ENCODE measurements around the gene STIM2. TPM values are rescaled to one million over a fixed set of nuclear protein-coding genes. Genes with fewer than 3 reads are reported as not detected.

Gene STIM2
- total RNA-seq, 2 donors from 2014 or later = 23.2 to 24.5 TPM

DNA sequence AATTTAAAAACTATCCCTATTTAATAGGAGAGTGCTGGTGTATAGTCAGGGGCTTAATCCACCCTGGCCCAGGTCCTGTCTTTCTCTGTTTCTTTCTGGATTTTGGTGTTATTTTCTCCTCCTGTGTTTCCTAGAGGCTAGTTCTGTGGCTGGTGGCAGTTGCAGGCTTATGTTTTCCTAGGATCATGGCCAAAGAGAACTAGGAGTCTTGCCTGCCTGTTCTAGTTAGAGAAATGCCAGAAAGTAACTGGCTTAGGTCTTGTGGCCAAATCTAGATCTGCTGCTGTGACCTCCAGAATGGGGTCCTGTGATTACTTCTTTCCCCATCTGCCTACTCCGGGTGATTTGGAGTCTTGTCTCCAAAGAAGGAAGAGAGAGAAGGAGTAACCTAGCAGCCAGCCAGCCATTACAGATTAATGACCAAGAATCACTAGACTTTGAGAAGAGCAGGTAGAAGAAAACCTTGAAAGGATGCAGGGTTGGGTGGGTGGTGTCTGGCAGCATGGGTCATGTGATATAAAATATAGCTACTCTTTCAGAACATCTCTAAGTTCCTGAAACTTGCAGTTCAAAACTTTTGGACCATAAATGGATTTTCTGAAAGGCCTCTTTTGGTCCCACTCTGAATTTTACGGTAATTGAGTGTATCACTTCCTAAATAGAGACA is 117.9 kb downstream of the STIM2 start:
- H3K4me1 Mint-ChIP-seq = peaks cover 6% of the 10 kb centered on the region

DNA sequence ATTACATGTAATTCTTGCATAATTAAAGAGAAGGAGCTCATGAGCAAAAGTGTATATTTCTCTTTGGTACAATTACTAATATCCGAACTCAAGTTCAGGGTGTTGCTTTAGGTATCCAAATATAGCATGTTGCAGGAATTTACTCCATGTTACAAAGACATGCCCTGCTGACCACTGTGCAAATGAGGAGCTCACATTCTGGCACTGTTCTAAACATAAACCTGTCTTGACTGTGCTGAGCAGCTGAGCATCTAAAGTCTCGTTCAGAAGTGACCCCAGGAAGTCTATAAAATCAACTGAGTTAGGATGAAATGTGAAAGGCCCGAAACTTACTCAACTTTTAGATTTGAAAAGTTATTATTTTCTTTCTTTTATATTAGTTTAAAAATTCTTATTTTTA is 124.3 kb downstream of the STIM2 start:
- Mint-ChIP-seq H3K27me3 (ENCODE audit: insufficient read depth) (peaks cover 11% of the 10 kb centered on the region), H3K27ac (no peak overlapping the region), H3K36me3 (ENCODE audit: low read depth) (no peaks in the 10 kb centered on the region), H3K4me3 (no peak overlapping the region), H3K4me1 (peaks cover 12% of the 10 kb centered on the region), H3K9me3 (no peaks in the 10 kb centered on the region)
- DNase-seq = no peak
- Histone ChIP-seq H3K4me3 (ENCODE audit: low read length) (no peak overlapping the region), H3K27me3 (ENCODE audit: control insufficient read depth, insufficient read depth, low read length, poor library complexity, severe bottlenecking) (peaks cover 37% of the 10 kb centered on the region), H3K9me3 (ENCODE audit: control insufficient read depth, low read length) (no peaks in the 10 kb centered on the region), H3K9ac (ENCODE audit: extremely low read depth, low read length, poor library complexity, severe bottlenecking) (no peak overlapping the region), H3K36me3 (ENCODE audit: control insufficient read depth, insufficient read depth, low read length) (no peaks in the 10 kb centered on the region), H3K27ac (ENCODE audit: low read depth, low read length) (no peak overlapping the region), H3K4me1 (ENCODE audit: control insufficient read depth, insufficient read depth, low read length) (no peaks in the 10 kb centered on the region)
- 86 to 96% methylated on average over 1 to 2 of the region's 3 CpGs for WGBS, 2 experiments (ENCODE audit: insufficient coverage in 1 of 2, insufficient read length in 1 of 2)
- TF ChIP-seq, protein P1, sequence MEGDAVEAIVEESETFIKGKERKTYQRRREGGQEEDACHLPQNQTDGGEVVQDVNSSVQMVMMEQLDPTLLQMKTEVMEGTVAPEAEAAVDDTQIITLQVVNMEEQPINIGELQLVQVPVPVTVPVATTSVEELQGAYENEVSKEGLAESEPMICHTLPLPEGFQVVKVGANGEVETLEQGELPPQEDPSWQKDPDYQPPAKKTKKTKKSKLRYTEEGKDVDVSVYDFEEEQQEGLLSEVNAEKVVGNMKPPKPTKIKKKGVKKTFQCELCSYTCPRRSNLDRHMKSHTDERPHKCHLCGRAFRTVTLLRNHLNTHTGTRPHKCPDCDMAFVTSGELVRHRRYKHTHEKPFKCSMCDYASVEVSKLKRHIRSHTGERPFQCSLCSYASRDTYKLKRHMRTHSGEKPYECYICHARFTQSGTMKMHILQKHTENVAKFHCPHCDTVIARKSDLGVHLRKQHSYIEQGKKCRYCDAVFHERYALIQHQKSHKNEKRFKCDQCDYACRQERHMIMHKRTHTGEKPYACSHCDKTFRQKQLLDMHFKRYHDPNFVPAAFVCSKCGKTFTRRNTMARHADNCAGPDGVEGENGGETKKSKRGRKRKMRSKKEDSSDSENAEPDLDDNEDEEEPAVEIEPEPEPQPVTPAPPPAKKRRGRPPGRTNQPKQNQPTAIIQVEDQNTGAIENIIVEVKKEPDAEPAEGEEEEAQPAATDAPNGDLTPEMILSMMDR (conservative IDR thresholded peaks at IDR 0.05) = no peak

More for the DNA sequence above, 117.9 kb downstream of the STIM2 start:
- no peaks in the 10 kb centered on the region for H3K36me3 ChIP-seq (ENCODE audit: control insufficient read depth, insufficient read depth, low read length)
- Mint-ChIP-seq H3K27me3 (ENCODE audit: insufficient read depth) (peaks cover 5% of the 10 kb centered on the region), H3K4me3 (no peak overlapping the region), H3K9me3 (no peaks in the 10 kb centered on the region), H3K27ac (no peak overlapping the region), H3K36me3 (ENCODE audit: low read depth) (peaks cover 4% of the 10 kb centered on the region)
- H3K4me1 ChIP-seq (ENCODE audit: control insufficient read depth, insufficient read depth, low read length) = no peaks in the 10 kb centered on the region
- peaks cover 23% of the 10 kb centered on the region for H3K27me3 ChIP-seq (ENCODE audit: control insufficient read depth, insufficient read depth, low read length, poor library complexity, severe bottlenecking)
- no peaks in the 10 kb centered on the region for H3K9me3 ChIP-seq (ENCODE audit: control insufficient read depth, low read length)
- DNase-seq = no peak
- no peak overlapping the region for H3K4me3 ChIP-seq (ENCODE audit: low read length)
- TF ChIP-seq, protein P1 (conservative IDR thresholded peaks at IDR 0.05) = no peak
- WGBS, 2 experiments (ENCODE audit: insufficient coverage in 1 of 2, insufficient read length in 1 of 2) = 86 to 94% methylated on average over 1 to 2 of the region's 2 CpGs
- H3K9ac ChIP-seq (ENCODE audit: extremely low read depth, low read length, poor library complexity, severe bottlenecking) = no peak overlapping the region
- no peak overlapping the region for H3K27ac ChIP-seq (ENCODE audit: low read depth, low read length)

DNA sequence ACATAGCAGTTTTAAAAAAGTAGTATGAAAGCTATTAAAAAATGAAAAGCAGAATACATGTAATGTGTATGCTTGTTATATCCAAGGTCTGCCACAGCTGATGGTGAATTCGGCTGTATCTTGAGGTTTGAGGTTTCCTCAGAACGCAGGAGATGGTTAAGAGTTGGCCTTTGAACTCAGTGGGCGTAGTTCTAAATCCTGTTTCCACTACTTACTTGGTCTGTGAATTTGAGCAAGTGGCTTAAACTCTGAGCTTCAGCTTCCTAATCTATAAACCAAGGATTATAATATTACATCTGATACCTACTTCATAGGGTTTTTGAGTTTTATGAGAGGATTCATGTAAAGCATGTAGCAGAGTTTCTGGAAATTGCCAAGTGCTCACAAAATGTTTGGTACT is 125.2 kb downstream of the STIM2 start:
- TF ChIP-seq, protein P1 (conservative IDR thresholded peaks at IDR 0.05) = no peak
- Mint-ChIP-seq H3K27me3 (ENCODE audit: insufficient read depth) (peaks cover 11% of the 10 kb centered on the region), H3K9me3 (no peaks in the 10 kb centered on the region)

More for the DNA sequence above, 125.2 kb downstream of the STIM2 start:
- Mint-ChIP-seq H3K4me3 (no peak overlapping the region), H3K27ac (no peak overlapping the region), H3K4me1 (peaks cover 12% of the 10 kb centered on the region), H3K36me3 (ENCODE audit: low read depth) (no peaks in the 10 kb centered on the region)
- Histone ChIP-seq H3K36me3 (ENCODE audit: control insufficient read depth, insufficient read depth, low read length) (no peaks in the 10 kb centered on the region), H3K27ac (ENCODE audit: low read depth, low read length) (no peak overlapping the region), H3K27me3 (ENCODE audit: control insufficient read depth, insufficient read depth, low read length, poor library complexity, severe bottlenecking) (peaks cover 29% of the 10 kb centered on the region), H3K4me3 (ENCODE audit: low read length) (no peak overlapping the region), H3K4me1 (ENCODE audit: control insufficient read depth, insufficient read depth, low read length) (no peaks in the 10 kb centered on the region), H3K9ac (ENCODE audit: extremely low read depth, low read length, poor library complexity, severe bottlenecking) (no peak overlapping the region), H3K9me3 (ENCODE audit: control insufficient read depth, low read length) (no peaks in the 10 kb centered on the region)
- no peak for DNase-seq
- 79 to 87% methylated on average over 3 of the region's 3 CpGs for WGBS, 2 experiments (ENCODE audit: insufficient coverage in 1 of 2, insufficient read length in 1 of 2)
